MM.1S (cell line): Measurements from ENCODE around the gene C14orf93.

ENCODE experiments used
- EZH2 ChIP-seq: fragments of 300-600 bp; sonication (generic); optimal IDR thresholded peaks from 2 replicates; pipeline ENCODE3; 2017; ENCODE audit warnings: low read depth, mild to moderate bottlenecking, antibody characterized with exemption, low read length, mixed read lengths
- EZH2phosphoT487 ChIP-seq: fragments of 300-600 bp; sonication (generic); IDR thresholded peaks from 2 replicates; pipeline ENCODE4 v1.6.1; 2018; ENCODE audit warnings: antibody characterized with exemption, low read length
- TF ChIP-seq, protein P1 (sequence below): fragments of 300-600 bp; sonication (generic); IDR thresholded peaks from 2 replicates; pipeline ENCODE4 v1.5.1; 2016; ENCODE audit warnings: antibody characterized with exemption, low read length, mixed read lengths

DNA sequence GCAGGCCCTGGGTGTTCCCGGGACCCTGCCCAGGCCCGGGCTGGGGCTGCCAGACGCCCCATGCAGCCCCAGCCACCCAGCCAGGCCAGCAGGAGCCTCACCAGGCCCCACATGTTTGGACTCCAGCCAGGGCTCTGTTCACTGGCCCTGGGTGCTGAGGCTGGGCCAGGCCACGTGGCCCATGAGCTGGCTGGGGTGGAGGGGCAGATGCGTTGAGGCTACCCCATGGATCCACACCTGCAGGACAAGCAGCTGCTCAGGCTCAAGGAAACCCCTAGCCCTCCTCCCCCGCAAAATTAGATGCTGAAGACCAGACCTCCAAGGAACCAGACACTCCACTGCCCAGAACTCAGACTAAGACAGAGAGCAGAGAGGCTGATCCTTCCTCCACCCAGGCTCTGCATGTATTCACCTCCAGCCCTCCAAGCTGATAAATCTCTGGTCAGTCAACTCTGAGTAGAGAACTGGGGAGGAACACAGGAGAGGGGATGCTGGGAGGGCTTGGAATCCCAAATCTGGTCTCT lies 45.7 kb upstream of the C14orf93 start:
- TF ChIP-seq, protein P1, sequence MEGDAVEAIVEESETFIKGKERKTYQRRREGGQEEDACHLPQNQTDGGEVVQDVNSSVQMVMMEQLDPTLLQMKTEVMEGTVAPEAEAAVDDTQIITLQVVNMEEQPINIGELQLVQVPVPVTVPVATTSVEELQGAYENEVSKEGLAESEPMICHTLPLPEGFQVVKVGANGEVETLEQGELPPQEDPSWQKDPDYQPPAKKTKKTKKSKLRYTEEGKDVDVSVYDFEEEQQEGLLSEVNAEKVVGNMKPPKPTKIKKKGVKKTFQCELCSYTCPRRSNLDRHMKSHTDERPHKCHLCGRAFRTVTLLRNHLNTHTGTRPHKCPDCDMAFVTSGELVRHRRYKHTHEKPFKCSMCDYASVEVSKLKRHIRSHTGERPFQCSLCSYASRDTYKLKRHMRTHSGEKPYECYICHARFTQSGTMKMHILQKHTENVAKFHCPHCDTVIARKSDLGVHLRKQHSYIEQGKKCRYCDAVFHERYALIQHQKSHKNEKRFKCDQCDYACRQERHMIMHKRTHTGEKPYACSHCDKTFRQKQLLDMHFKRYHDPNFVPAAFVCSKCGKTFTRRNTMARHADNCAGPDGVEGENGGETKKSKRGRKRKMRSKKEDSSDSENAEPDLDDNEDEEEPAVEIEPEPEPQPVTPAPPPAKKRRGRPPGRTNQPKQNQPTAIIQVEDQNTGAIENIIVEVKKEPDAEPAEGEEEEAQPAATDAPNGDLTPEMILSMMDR: no peak
- no peak for TF ChIP-seq EZH2
- TF ChIP-seq EZH2phosphoT487: no peak
